PC-3 (cell line): ENCODE measurements around the gene UTF1. TPM values are rescaled to one million over a fixed set of nuclear protein-coding genes. Genes with fewer than 3 reads are reported as not detected.

Experiments used
- ATAC-seq: fragments of 200-7000 bp; cut with Tn5 transposase; 2 replicates; pipeline ENCODE4 v1.9.1; 2020; ENCODE audit warnings: mild to moderate bottlenecking, moderate library complexity
- BruUV-seq: library from RNA; stranded (reverse); fragments of 400-500 nt; replicated peaks from 2 replicates; lab custom pipeline; 2021; lab: Mats Ljungman, UMichigan
- CTCF ChIA-PET: fragments of 300-600 bp; sonication (Branson Sonifier 250); formaldehyde crosslinking; loops from one replicate; lab custom pipeline; 2022; ENCODE audit warnings: antibody characterized with exemption; lab: Charles Lee
- POLR2A ChIA-PET: fragments of 300-600 bp; sonication (Branson Sonifier 250); formaldehyde crosslinking; loops from one replicate; lab custom pipeline; 2022; ENCODE audit warnings: antibody characterized with exemption; ENCODE audit not compliant: unreplicated experiment; lab: Charles Lee
- DNase-seq: peaks from one replicate; pipeline ENCODE4 v3.0.0-alpha.2; 2015
- H2AFZ ChIP-seq: fragments of 300-600 bp; sonication (generic); 2 replicates; pipeline ENCODE4 v1.6.0; 2016; ENCODE audit warnings: antibody characterized with exemption, low read length
- H3F3A ChIP-seq: fragments of 300-600 bp; sonication (generic); one replicate; pipeline ENCODE4 v1.6.0; 2017; ENCODE audit warnings: antibody characterized with exemption, low read length, control low read depth, mild to moderate bottlenecking; ENCODE audit not compliant: unreplicated experiment
- H3K27ac ChIP-seq: fragments of 300-600 bp; sonication (generic); 2 replicates; pipeline ENCODE4 v1.5.1; 2016; ENCODE audit warnings: mild to moderate bottlenecking, low read length
- H3K27me3 ChIP-seq: fragments of 300-600 bp; sonication (generic); 2 replicates; pipeline ENCODE4 v1.6.1; 2016; ENCODE audit warnings: low read length, mixed read lengths
- H3K36me3 ChIP-seq: fragments of 300-600 bp; sonication (generic); 2 replicates; pipeline ENCODE4 v1.6.1; 2016; ENCODE audit warnings: low read depth, mixed run types, low read length, mixed read lengths
- H3K4me1 ChIP-seq: fragments of 300-600 bp; sonication (generic); 2 replicates; pipeline ENCODE4 v1.5.1; 2016; ENCODE audit warnings: low read length; ENCODE audit not compliant: insufficient read depth
- H3K4me2 ChIP-seq: fragments of 300-600 bp; sonication (generic); 2 replicates; pipeline ENCODE4 v1.6.0; 2016; ENCODE audit warnings: low read length
- H3K4me3 ChIP-seq: fragments of 300-600 bp; sonication (generic); 2 replicates; pipeline ENCODE4 v1.5.1; 2016; ENCODE audit warnings: mild to moderate bottlenecking, low read length, mixed read lengths
- H3K79me2 ChIP-seq: fragments of 300-600 bp; sonication (generic); 2 replicates; pipeline ENCODE4 v1.6.1; 2017; ENCODE audit warnings: low read length, mixed read lengths
- H3K9ac ChIP-seq: fragments of 300-600 bp; sonication (generic); 2 replicates; pipeline ENCODE4 v1.6.0; 2016; ENCODE audit warnings: mild to moderate bottlenecking, low read length
- H3K9me2 ChIP-seq: fragments of 300-600 bp; sonication (generic); replicated peaks from 2 replicates; pipeline ENCODE4 v1.6.1; 2016; ENCODE audit warnings: mixed run types, low read length, mixed read lengths
- H3K9me3 ChIP-seq: fragments of 300-600 bp; sonication (generic); 2 replicates; pipeline ENCODE4 v1.6.1; 2016; ENCODE audit warnings: low read length, mixed read lengths
- H4K20me1 ChIP-seq: fragments of 300-600 bp; sonication (generic); 2 replicates; pipeline ENCODE4 v1.6.1; 2016; ENCODE audit warnings: low read length, mixed read lengths
- EZH2 ChIP-seq: fragments of 300-600 bp; sonication (generic); IDR thresholded peaks from one replicate; pipeline ENCODE4 v1.6.1; 2017; ENCODE audit warnings: antibody characterized with exemption, mild to moderate bottlenecking, low read length; ENCODE audit not compliant: unreplicated experiment
- EZH2phosphoT487 ChIP-seq: fragments of 300-600 bp; sonication (generic); IDR thresholded peaks from 2 replicates; pipeline ENCODE4 v1.6.1; 2018; ENCODE audit warnings: mild to moderate bottlenecking, antibody characterized with exemption, low read length, borderline replicate concordance
- intact Hi-C: fragments of 100-400 bp; cut with micrococcal nuclease; formaldehyde crosslinking; loops from 2 replicates; pipeline ENCODE4 v1.9.0; 2023
- total RNA-seq: library from RNA; depleted of rRNA; stranded (reverse); fragments of >200 nt; gene quantifications from 2 replicates; pipeline ENCODE4 v1.2.3, GENCODE V29; 2014
- TF ChIP-seq, protein P1 (sequence below): fragments of 300-600 bp; sonication (generic); conservative IDR thresholded peaks from 2 replicates; pipeline ENCODE4 v1.5.1; 2017; ENCODE audit warnings: antibody characterized with exemption, low read depth, mild to moderate bottlenecking, low read length

Gene UTF1
- total RNA-seq, 1 experiment from 2014 or later: not detected

DNA sequence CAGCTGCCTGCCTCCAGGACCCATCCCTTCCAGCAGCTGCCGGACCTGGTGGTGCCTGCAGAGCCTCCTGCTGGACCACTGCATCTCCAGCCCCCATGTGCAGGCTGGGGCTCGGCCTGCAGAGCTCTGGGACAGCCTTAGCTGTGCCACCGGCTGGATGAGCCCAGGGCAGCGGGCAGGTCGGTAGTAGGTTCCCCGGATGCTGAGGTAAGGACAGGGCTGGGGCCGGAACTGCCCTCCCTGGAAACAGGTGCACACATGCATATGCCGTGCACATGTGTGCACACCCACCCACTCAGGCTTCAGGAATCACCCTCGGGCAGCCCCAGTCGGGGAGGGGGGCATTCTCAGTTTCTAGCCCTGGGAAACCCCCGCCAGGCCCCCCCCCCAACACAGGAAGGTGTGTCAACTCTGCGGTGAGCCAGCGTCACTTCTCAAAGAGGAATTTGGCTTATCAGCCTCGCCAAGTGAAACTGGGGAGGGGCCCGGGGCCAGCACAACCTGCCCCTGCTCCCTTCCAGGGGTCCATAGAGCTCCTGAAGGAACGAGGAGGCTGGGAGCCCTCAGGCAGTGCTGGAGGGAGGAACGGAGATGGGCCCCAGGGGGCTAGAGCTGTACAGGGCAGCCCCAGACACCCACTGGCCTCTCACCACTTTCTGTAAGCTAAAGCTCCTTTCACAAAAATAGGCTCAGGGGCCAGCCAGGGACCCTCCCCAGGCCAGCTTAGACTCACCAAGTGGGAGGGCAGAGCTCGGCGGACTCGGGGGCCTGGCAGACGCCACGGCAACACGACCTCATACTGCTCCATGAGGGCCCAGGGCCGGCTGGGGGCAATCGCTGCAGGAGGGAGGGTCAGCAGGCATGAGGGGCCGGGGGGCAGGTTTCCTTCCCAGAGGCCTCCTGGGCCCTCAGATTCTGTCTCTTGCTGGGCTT, 45.0 kb downstream of the UTF1 start:
- ATAC-seq (peak; percentile 10), DNase-seq (peak; percentile 77)
- Histone ChIP-seq H3K4me1 (peaks cover 49% of the 10 kb centered on the region), H3F3A (peaks cover 4% of the 10 kb centered on the region), H3K27ac (peak overlapping the region; percentile 93), H4K20me1 (no peaks in the 10 kb centered on the region), H3K4me2 (peak overlapping the region; percentile 97), H2AFZ (no peak overlapping the region), H3K9ac (peak overlapping the region; percentile 96), H3K9me2 (no peaks in the 10 kb centered on the region), H3K36me3 (no peaks in the 10 kb centered on the region; the same call in 1 of the 2 replicates), H3K79me2 (peaks cover 32% of the 10 kb centered on the region), H3K4me3 (peak overlapping the region; percentile 82), H3K27me3 (no peaks in the 10 kb centered on the region), H3K9me3 (no peaks in the 10 kb centered on the region)
- ChIA-PET CTCF (no interaction called here), POLR2A (interaction anchor here (0.6 kb wide), 1 partner anchor 18 kb away, joined by 3 read pairs; no protein-coding TSS in a partner anchor)
- BruUV-seq: no TSS peak
- intact Hi-C loops: no loop called here
- TF ChIP-seq EZH2phosphoT487: no peak
- no peak for TF ChIP-seq EZH2
- TF ChIP-seq, protein P1, sequence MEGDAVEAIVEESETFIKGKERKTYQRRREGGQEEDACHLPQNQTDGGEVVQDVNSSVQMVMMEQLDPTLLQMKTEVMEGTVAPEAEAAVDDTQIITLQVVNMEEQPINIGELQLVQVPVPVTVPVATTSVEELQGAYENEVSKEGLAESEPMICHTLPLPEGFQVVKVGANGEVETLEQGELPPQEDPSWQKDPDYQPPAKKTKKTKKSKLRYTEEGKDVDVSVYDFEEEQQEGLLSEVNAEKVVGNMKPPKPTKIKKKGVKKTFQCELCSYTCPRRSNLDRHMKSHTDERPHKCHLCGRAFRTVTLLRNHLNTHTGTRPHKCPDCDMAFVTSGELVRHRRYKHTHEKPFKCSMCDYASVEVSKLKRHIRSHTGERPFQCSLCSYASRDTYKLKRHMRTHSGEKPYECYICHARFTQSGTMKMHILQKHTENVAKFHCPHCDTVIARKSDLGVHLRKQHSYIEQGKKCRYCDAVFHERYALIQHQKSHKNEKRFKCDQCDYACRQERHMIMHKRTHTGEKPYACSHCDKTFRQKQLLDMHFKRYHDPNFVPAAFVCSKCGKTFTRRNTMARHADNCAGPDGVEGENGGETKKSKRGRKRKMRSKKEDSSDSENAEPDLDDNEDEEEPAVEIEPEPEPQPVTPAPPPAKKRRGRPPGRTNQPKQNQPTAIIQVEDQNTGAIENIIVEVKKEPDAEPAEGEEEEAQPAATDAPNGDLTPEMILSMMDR: no peak

DNA sequence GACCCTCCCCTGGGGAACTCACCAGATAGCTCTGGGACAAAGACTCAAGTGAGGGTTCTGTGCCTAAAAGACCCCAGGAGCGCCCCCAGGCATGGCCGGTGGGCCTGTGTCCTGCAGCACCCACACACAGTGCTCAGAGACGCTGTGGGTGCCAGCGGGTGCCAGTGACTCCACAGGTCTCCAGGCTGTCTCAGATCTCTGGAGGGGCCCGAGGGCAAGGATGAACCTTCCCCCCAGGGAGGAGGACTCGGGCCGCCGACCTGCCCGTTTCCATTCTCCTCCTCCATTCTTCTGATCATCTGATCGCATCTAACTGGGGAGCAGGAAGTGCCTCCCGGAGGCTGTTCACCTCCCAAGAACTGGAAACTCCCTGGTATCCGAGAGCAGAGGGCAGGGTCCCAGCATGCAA, 45.7 kb downstream of the UTF1 start:
- Histone ChIP-seq H3K9ac (peak overlapping the region; percentile 96), H4K20me1 (no peaks in the 10 kb centered on the region), H3K27ac (peak overlapping the region; percentile 93), H2AFZ (no peak overlapping the region), H3K4me3 (peak overlapping the region; percentile 82), H3K27me3 (no peaks in the 10 kb centered on the region), H3K4me1 (peaks cover 54% of the 10 kb centered on the region), H3K9me2 (no peaks in the 10 kb centered on the region), H3K36me3 (no peaks in the 10 kb centered on the region; the same call in 1 of the 2 replicates), H3K9me3 (no peaks in the 10 kb centered on the region), H3K4me2 (peak overlapping the region; percentile 97), H3F3A (peaks cover 4% of the 10 kb centered on the region), H3K79me2 (peaks cover 32% of the 10 kb centered on the region)
- ATAC-seq (no peak), DNase-seq (peak; percentile 41)
- BruUV-seq: TSS peak; percentile 86
- TF ChIP-seq EZH2: no peak
- no peak for TF ChIP-seq EZH2phosphoT487
- TF ChIP-seq, protein P1: no peak
- intact Hi-C loops: no loop called here
- ChIA-PET CTCF (no interaction called here), POLR2A (interaction anchor here (0.6 kb wide), 1 partner anchor 17 kb away, joined by 3 read pairs; no protein-coding TSS in a partner anchor)

DNA sequence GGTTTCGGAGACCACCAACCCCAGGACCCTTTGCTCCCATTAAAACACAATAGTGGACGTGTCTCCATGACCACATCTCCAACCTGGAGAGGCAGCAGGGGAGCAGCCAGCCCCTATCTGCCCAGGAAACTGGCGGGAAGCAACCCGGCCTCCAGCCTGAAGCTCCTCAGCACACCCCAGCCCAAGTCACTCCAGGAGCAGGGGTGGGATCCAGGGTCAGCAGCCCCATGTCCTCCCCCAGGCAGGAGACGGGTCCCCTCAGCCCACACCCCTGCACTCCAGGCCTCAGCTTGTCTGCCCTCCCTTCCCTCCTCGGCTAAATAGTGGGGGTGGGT, 46.0 kb downstream of the UTF1 start:
- peak overlapping the region; percentile 82 for H3K4me3 ChIP-seq

More for the DNA sequence above, 46.0 kb downstream of the UTF1 start:
- DNase-seq (no peak), ATAC-seq (no peak)
- Histone ChIP-seq H3K27ac (peak overlapping the region; percentile 93), H3K4me2 (peak overlapping the region; percentile 97), H4K20me1 (no peaks in the 10 kb centered on the region), H3F3A (peaks cover 4% of the 10 kb centered on the region), H3K9ac (peak overlapping the region; percentile 96), H3K36me3 (no peaks in the 10 kb centered on the region; the same call in 1 of the 2 replicates), H3K9me2 (no peaks in the 10 kb centered on the region), H3K9me3 (no peaks in the 10 kb centered on the region), H3K4me1 (peaks cover 54% of the 10 kb centered on the region), H3K79me2 (peaks cover 32% of the 10 kb centered on the region), H3K27me3 (no peaks in the 10 kb centered on the region), H2AFZ (no peak overlapping the region)
- intact Hi-C loops: no loop called here
- TF ChIP-seq, protein P1: no peak
- TF ChIP-seq EZH2 (no peak), EZH2phosphoT487 (no peak)
- BruUV-seq: no TSS peak
- ChIA-PET POLR2A (interaction anchor here (0.6 kb wide), 1 partner anchor 17 kb away, joined by 3 read pairs; no protein-coding TSS in a partner anchor), CTCF (no interaction called here)
